ENCODE data around the gene GRB10.

Gene GRB10

GRCh38 chr7:50814166-50814565 is 31.5 kb upstream of the GRB10 start:
- no peak for DNase-seq (ENCODE audit: low spot score)
- in situ Hi-C loops (cut with MboI; ENCODE audit: low sequenced_read_pairs, unreplicated experiment): no loop called here
- TF ChIP-seq CTCF (IDR thresholded peaks at IDR 0.05; ENCODE audit: borderline replicate concordance, control extremely low read depth, extremely low read depth, insufficient read depth, missing control alignments): no peak

- no peak for DNase-seq (ENCODE audit: low spot score)
- no peak for TF ChIP-seq CTCF (IDR thresholded peaks at IDR 0.05; ENCODE audit: borderline replicate concordance, control extremely low read depth, extremely low read depth, insufficient read depth, missing control alignments)
- in situ Hi-C loops (cut with MboI; ENCODE audit: low sequenced_read_pairs, unreplicated experiment): no loop called here
Measured at GRCh38 chr7:50812841-50813475, 30.3 kb upstream of the GRB10 start.

- no peak for TF ChIP-seq CTCF (IDR thresholded peaks at IDR 0.05; ENCODE audit: borderline replicate concordance, control extremely low read depth, extremely low read depth, insufficient read depth, missing control alignments)
- in situ Hi-C loops (cut with MboI; ENCODE audit: low sequenced_read_pairs, unreplicated experiment): no loop called here
Measured at GRCh38 chr7:50812094-50812493, 29.4 kb upstream of the GRB10 start.

GRCh38 chr7:50808282-50808888 is 25.7 kb upstream of the GRB10 start:
- no peak for DNase-seq (ENCODE audit: low spot score)
- in situ Hi-C loops (cut with MboI; ENCODE audit: low sequenced_read_pairs, unreplicated experiment): no loop called here

More at GRCh38 chr7:50812094-50812493, 29.4 kb upstream of the GRB10 start:
- DNase-seq (ENCODE audit: low spot score): no peak

GRCh38 chr7:50807026-50807730 is 24.5 kb upstream of the GRB10 start:
- TF ChIP-seq CTCF (IDR thresholded peaks at IDR 0.05; ENCODE audit: borderline replicate concordance, control extremely low read depth, extremely low read depth, insufficient read depth, missing control alignments): no peak
- DNase-seq (ENCODE audit: low spot score): no peak
- in situ Hi-C loops (cut with MboI; ENCODE audit: low sequenced_read_pairs, unreplicated experiment): no loop called here

More at GRCh38 chr7:50808282-50808888, 25.7 kb upstream of the GRB10 start:
- no peak for TF ChIP-seq CTCF (IDR thresholded peaks at IDR 0.05; ENCODE audit: borderline replicate concordance, control extremely low read depth, extremely low read depth, insufficient read depth, missing control alignments)

- in situ Hi-C loops (cut with MboI; ENCODE audit: low sequenced_read_pairs, unreplicated experiment): no loop called here
- TF ChIP-seq CTCF (IDR thresholded peaks at IDR 0.05; ENCODE audit: borderline replicate concordance, control extremely low read depth, extremely low read depth, insufficient read depth, missing control alignments): no peak
- no peak for DNase-seq (ENCODE audit: low spot score)
Measured at GRCh38 chr7:50806143-50806542, 23.4 kb upstream of the GRB10 start.
